ENCODE results near the gene CAND1.

DNA sequence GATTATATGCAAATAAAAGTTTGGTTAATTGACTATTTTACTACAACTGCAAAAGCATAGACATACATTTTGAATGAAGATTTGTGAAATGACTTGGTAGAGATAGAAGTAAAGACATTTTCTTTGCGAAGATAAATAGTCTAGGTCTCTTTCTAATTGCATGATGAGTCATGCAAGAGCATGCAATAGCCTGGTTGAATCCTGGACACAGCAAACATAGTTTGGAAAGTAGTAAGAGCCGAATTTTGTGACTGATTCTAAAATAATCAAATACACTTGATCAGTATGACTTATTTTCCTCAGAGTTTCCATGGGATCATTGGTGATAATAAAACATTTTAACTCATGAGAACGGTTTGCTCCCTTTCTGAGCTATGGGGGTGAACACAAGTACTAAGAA lies 27.7 kb upstream of the CAND1 start:
- TF ChIP-seq, protein P1, sequence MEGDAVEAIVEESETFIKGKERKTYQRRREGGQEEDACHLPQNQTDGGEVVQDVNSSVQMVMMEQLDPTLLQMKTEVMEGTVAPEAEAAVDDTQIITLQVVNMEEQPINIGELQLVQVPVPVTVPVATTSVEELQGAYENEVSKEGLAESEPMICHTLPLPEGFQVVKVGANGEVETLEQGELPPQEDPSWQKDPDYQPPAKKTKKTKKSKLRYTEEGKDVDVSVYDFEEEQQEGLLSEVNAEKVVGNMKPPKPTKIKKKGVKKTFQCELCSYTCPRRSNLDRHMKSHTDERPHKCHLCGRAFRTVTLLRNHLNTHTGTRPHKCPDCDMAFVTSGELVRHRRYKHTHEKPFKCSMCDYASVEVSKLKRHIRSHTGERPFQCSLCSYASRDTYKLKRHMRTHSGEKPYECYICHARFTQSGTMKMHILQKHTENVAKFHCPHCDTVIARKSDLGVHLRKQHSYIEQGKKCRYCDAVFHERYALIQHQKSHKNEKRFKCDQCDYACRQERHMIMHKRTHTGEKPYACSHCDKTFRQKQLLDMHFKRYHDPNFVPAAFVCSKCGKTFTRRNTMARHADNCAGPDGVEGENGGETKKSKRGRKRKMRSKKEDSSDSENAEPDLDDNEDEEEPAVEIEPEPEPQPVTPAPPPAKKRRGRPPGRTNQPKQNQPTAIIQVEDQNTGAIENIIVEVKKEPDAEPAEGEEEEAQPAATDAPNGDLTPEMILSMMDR (IDR thresholded peaks at IDR 0.05), result no peak
- TF ChIP-seq POLR2A (IDR thresholded peaks at IDR 0.05), result no peak
